COLO829 (cell line): ENCODE measurements around the gene SLC25A27.
A peak's percentile ranks its signal among the peaks of the same experiment; 100 is the strongest.

Source experiments
- DNase-seq: peaks from one replicate; pipeline ENCODE4 v3.0.0; 2012; ENCODE audit warnings: low spot score

The SLC25A27 gene

GRCh38 chr6:46719099-46719498 lies 66.3 kb downstream of the SLC25A27 start:
- peak; percentile 65 for DNase-seq

DNA sequence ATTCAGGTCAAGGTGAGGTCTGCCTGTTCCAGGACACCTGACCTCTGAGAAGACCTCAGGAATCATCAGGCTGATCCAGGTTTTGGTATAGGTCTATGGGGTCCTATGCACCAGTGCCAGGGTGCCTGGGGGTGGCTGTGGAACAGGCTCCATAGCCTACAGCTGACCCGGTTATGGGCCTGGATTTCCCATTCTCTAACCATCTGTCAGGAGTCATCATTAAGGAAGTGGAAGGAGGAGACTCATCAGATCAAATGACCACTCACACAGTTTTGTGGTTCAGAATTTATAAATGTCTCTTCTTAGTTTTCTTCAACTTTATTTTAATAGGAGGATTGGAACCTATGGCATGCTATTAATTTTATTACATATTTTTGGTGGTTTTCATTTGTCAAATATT lies 67.6 kb downstream of the SLC25A27 start:
- DNase-seq = no peak
